NCI-H146 treated with DMSO at 0.1 percent for 48 hours (cell line): ENCODE results near the gene ARHGAP8.

Experiments used
- DNase-seq: peaks from one replicate; lab custom pipeline; 2025; ENCODE audit not compliant: unreplicated experiment; lab: John Stamatoyannopoulos, UW

ARHGAP8 gene

DNA sequence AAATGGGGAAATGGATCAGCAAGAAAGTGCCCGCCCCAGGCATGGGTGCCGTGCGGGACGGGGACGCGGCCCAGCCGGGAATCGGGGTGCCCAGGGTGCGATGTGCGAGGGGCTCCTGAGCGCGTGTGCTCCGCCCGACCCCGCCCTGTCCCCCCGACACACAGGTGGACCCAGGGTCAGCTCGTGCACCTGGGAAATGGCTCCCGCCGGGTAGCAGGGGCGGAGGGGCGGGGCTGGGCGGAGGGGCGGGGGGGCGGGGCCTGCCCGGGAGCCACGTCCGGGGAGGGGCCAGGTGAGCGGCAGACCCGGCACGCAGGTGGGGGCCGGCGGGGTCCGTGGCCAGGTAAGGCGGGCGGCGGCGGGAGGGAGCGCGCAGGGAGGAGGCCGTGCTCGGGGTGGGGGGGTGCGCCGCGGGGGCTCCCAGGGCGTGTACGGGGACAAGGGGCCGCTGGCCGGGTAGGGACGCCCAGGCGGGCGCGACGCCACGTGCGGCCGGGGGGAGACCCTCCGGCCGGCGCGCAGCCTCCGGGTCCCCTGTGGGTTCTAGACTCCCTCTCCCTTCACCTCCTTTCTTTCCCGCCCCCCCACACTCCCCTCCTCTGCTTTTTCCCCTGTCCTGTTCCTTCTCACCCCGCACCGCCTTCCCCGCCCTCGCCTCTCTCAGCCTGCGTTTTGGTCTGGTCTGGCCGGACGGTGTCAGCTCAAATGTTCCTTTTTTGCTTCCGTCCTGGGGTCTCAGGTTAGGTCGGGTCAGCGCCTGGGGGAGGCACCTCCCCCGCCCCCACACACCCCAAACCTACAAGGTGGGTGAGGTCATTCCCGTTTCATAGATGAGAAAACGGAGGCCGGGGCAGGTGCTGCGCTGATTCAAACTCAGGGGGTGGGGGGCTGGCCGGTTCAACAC, at the start of gene ARHGAP8:
TSS of gene ARHGAP8 (plus strand) at position 291 of the 904 bp plus-strand sequence. CDS start 33,953 bp downstream, outside the sequence.
- DNase-seq = peak; percentile 3

DNA sequence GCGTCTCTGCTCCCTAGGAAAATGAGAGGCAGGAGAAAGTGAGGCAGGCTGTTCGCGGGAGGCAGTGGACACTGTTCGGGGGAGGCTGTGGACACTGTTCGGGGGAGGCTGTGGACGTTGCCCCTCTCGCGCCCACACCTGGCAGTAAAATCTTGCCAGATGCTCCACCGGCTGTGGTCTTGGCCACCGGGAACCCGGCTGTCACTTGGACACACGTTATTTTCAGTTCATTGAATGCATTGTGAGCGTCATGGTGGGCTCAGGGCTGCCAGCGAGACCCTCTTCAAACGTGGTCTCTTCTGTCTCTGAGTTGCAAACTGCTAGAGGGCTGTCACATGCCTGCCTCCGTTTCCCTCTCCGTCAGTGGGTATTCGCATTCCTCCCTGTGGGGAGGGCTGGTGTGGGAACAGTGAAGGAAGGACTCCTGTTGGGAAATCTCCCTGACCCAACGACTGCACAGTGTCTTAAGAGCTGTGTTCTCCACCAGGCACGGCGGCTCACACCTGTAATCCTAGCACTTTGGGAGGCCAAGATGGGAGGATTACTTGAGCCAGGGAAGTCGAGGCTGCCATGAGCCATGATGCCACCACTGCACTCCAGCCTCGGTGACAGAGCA, 49.0 kb upstream of the ARHGAP8 start:
- no peak for DNase-seq

DNA sequence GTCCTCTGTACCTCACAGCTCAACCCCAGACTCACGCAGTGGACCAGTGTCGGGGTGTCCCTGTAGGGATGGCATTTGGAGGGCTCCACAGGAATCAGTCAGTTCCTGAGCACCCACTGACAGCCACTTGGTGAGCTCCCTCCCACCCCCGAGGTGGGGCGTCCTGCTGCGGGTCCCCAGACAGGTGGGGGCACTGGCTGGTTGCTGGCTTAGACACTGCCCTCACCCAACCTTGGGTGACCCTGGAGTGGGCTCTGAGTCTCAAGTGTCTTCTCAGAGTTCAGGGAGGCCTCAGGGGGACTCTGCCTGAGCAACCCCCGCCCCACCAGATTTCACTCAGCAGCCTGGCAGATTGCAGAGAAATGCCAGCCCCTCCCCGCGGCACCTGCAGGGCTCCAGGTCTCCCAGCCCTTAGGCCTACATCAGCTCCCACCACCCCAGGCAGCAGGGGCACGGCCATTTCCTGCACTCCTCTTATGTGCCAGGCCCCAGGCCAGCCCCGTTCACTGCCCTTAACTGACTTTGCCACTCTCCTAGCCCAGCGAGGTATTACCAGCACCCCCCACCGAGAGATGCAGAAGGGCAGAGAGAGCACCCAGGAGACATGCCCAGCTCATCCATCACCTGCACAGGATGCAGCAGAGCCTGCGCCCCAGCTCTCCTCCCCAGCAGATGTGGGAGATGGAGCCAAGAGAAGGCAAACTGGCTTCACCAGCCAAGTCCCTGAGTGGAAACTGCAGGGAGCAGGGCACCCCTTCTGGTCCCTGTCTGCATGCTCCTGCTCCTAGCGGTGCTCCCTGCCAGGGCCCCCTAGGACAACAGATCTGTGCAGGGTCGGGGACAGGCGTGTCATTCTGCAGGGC, 48.0 kb upstream of the ARHGAP8 start:
- DNase-seq = no peak

DNA sequence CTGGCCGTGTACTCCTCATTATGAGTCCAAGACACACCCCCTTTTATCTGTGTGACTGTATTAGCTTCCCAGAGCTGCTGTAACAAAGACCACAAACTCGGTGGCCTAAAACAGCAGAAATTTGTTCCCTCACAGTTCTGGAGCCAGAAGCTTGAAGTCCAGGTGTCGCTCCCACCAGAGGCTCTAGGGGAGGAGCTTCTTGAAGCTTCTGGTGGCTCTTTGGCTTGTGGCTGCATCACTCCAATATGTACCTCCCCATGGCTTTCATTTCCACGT, 47.4 kb upstream of the ARHGAP8 start:
- no peak for DNase-seq

DNA sequence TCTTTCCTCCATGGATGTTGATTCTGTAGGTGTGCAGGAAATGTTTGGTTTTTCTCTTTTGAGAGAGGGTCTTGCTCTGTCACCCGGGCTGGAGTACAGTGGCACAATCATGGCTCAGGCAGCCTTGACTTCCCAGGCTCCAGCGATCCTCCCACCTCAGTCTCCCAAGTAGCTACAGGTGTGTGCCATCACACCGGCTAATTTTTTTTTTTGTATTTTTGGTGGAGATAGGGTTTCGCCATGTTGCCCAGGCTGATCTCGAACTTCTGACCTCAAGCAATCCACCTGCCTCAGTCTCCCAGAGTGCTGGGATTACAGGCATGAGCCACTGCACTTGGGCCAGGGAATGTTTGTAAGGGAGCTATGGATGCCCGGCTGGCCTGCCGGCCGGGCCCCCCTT, 45.9 kb upstream of the ARHGAP8 start:
- no peak for DNase-seq

DNA sequence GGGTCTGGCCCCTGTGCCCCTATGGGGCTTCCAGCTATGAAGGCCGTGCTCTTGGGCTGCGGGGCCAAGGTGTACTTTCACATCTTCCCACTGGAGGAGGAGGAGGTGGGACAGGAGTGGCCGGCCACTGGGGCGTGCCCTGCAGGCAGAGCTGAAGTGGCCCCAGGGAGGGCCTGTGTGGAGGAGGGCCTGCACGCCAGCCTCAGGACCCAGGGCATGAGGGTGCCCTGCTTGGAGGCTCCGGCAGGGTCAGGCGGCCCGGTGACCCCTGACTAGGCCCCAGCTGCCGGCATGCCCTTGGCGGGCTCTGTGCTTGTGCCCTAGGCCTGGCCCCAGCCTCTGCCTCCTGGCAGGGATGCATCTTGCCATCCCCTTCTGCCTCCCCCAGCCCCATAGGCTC, 45.2 kb upstream of the ARHGAP8 start:
- DNase-seq = no peak

DNA sequence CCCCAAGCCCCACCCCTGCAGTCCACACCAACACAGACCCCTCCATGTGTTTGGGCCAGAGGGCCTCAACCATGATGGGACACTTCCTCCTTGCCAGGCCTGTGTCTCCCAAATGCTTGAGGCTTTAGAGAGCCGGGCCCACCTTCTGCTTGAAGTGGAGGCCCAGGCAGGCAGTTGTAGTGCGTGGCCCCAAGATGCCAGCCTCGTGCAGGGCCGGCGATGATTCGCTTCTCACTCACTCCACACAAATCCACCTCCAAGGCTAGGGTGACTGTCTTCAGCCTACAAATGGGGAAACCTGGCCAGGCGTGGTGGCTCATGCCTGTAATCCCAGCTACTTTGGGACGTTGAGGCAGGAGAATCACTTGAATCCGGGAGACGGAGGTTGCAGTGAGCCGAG, 44.6 kb upstream of the ARHGAP8 start:
- DNase-seq = no peak

DNA sequence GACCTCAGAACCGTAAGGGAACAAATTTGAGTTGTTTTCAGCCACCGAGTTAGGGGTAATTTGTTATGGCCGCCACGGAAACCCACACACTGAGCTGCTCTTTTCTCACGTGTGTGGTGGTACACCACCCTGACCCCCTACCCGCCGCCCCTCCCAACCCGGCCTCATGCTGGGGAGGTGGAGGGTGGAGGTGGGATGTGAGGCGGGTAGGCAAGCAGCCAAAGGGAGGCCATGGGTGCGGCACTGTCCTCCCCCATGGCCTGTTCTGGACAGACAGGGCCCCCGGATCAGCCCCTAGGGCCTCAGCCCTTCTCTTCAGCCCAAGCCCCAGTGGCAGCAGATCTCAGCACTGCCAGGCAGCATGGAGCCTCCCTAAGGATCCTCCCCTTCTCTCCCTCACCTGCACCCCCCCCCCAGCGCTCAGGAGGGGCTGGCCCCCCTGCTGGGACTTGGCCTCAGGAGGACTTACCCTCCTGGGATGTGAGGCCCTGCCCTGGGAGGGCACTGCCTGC, 42.4 kb upstream of the ARHGAP8 start:
- DNase-seq = no peak

DNA sequence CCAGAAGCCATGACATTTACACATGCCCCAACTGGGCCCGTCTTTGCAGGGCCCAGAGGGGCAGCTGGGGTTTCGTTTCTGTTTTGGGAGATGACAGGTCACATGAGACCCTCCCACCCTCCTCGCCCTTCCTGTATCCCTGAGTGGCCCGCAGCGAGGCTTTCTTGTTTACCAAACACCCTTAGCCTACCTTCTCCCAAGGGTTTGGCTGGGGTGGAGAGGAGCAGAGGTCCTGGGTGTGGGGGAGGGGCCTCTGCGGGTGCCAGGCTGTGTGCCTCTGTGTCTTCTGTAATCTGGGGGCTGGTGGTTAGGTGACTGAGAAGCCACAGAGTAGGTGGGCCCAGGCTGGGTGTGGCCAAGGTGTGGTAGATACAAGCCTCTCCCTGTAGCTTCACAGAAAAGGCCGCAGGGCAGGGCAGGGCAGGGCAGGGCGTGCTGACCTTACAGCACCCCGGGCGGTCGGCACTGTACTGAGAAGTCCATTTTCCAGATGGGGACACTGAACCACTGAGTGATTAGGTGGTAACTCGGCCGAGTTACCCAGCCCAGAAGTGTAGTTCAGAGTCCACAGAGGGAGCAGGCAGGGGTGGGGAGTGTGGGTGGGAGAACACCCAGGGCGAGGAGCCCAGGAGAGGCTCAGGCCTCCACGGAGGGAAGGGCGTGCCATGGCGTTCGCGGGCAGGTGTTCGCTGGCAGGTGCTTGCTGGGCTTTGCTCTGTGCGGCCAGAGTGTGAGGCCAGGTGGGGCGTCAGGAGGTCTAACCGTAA, 41.7 kb upstream of the ARHGAP8 start:
- DNase-seq = peak; percentile 33

DNA sequence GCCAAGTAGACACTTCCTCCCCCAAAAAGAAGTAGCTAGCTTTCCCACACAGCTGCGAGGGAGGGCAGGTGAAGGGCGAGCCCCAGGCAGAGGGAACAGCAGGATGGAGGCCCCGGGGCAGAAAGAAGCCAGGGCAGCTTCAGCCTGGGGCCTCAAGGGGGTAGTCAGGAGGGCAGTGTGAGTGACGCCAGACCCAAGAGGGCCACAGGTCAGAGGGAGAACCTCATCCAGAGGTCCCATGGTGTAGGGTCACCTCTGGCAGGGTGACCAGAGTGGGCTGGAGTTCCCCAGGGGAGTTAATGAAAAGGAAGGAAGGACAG, 41.2 kb upstream of the ARHGAP8 start:
- DNase-seq = peak; percentile 78

DNA sequence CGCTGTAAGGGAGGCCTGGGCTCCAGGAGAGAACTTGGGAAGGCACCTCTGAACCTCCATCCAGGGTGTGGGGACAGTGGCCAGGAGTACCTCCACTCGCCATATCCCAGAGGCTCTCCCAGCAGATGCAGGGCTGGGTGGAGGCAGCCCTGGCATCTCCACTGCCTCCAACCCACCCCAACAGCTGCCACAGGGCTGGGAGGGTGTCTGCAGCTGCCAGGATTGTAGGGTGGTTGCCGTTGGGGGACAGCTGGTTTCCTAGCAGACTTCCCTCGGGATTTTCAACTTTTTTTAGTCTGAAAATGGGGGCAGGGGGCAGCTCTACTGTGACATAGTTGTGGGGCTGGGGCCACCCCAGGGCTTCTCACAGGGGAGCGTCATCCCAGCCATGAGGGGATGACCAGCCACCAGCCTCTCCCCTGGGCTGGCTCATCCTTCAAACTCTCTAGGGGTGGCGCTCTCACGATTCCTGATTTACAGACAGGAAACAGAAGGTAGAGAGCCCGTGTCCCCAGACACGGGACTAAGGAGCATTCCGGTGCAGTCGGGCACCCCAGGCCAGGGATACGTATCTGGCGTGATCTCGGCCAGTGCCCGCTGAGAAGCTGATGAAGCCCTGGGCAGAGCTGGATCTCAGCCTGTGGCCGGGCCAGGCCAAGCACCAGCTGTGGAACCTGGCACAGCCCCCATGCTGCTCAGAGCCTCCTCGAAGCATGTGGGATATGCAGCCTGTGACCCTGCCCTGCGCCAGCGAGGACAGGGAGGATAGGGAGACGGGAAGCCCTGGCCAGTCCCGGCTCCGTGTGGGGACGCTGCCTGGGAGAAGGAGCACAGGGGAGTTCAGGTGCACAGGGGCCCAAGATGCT, 40.5 kb upstream of the ARHGAP8 start:
- no peak for DNase-seq

DNA sequence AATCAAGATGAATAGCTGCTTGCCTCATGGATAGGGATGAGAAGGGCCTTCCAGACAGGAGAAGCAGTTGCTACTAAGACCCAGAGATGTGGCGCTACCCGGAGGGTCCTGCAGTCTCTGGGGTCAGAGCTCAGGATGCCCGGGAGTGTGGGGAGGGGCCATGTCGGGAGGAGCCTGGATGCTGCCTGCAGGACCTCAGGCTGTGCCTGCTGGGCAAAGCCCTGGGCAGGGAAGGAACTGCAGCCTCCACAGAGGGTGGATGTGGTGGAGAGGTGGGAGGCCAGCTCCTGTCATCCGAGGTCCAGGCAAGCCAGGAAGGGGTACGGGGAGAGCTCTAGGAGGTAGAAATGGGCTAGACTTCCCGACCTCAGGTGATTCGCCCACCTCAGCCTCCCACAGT, 39.4 kb upstream of the ARHGAP8 start:
- DNase-seq = no peak

DNA sequence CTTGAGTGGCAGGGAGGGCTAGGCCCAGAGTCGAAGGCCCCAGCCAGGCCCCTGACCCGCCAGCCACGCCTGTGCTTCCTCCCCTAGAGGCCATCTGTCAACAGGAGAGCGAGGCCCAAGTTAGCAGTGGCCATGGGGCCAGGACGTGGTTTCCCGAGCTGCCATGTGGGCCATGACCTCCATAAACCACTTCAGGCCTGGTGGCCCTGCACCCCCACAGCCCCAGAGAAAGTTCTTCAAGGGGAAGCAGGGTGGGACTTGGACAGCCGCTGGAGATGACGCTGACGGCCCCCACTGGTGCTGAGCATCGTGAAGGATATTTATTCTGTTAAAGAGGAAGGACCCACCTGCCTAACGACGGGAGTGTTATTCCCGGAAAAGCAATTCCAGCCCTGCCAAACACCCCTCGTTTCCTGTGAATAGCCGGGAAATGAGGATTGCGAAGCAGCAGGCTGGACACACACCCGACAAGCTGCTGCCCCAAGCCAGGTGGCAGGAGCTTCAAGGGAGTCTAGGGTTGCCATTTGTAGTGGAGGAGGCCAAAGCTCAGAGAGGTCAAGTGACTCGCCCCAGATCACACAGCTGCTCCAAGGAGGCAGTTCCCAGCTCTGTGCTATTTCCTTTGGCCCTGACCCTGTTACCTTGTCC, 37.5 kb upstream of the ARHGAP8 start:
- no peak for DNase-seq

DNA sequence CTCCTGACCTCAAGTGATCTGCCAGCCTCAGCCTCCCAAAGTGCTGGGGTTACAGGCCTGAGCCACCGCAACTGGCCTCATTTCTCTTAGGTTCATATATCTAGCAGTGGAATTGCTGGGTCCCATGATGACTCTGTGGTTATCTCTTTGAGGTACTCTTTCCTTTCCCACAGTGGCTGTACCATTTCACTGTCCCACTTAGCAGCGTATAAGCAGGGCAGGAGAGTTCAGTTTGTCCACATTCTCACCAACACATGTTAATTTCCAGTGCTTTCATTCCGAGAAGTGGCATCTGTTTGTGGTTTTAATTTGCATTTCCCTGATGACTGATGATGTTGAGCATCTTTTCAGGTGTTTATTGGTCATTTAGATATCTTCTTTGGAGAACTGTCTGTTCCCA, 34.0 kb upstream of the ARHGAP8 start:
- DNase-seq = no peak

DNA sequence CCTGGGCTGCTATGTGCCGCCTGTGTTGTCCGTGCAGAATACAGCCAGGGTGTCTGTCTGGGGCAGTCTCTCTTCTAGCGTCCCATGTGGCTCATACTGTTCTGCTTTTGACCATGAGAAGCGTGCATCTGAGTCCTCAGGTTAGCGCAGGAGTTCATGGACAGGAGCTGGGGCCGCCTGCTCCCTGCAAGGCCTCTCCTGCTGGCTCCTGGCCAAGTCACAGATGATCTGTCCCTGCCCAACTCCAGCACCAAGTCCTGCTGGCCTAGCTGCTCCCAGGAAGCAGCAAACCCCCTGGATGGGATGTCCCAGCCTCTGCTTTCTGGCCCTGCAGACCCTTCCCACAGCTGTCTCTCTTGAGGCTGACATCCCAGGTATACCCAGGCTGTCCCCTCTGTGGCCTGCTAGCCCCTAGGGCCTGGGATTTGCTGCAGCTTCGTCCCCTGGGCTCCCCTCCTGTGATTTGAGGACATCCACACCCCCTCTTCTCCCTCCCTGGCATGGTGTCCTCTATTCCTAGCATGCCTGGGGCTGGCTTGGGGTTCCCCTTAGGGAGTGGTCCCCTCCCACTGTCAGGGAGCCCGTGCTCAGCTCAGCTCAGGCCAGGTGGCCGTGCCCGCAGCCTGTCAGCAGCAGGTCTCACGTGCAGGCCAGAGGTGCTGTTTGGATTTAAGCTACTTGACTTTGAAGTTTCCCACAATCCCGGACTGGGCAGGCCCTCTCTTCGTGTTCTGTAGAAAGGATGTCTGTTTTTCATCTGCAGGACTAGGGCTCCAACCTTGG, 32.6 kb upstream of the ARHGAP8 start:
- no peak for DNase-seq

DNA sequence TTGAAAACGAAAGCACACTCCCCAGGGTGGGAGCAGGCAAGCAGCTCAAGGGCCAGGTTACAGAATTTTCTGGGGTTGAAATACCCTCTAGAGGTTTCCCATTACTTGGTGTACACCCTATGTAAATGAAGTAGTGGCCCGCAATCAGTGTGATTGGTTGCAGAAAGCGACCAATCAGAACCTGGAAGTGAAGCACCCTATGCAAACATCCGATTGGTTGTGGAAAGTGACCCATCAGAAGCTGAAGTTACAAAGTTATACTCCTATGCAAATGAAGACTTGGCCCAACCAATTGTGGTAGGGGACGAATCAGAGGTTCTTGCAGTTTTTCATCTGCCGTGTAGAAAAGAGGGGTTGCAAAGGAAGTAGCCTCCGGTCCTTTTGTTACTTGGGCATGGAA, 31.2 kb upstream of the ARHGAP8 start:
- no peak for DNase-seq

DNA sequence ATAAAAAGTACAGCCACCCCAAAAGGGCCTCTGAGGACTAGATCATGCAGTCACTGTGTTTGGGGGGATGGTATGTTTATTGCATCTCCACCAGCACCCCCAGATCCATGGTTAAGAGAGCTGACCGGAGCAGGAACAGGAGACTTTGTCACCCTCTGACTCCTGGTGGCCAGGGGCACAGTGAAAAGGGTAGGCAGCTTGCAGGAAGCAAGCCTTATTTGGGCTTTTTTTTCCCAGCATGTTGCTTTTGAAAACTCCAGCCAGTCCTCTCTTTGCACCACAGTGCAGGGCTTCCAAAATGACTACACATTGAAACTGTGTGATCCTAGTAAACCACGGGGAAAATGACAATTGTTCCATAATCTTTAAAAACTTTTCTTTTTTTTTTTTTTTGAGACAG, 29.8 kb upstream of the ARHGAP8 start:
- no peak for DNase-seq

DNA sequence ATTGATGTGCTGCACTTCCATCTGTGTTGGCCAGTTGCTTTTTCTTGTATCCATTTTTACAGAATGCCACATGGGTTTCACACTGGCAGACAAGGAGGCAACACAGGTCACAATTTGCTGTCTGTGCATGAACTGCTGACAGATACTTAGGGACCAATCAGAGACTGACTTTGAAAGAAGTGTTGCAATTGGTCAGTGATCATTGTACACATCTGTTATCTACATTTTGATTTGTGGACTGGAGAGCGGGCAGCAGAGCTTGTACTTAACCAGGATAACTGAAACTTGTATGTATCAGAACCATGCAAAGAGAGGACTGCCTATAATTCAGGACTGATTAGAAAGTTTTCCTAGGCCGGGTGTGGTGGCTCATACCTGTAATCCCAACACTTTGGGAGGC, 28.6 kb upstream of the ARHGAP8 start:
- DNase-seq = no peak

DNA sequence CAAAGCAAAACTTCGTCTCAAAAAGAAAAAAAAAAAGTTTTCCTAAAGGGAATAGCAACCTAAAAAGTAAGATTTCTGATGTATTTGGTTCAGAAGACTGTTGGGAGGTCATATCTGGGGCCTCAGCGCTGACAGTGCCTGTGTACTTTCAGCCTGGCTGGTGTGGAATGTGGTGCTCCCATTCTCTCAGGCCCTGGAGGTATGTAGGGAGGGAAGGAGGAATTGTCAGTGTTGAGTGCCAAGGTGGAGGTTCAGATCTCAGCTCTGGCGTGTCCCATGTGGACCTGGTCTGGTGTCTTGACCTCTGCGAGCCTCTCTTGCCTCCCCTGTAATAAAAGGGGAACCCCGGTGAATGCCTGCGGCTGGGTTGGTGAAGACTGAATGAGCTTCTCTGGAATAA, 28.0 kb upstream of the ARHGAP8 start:
- no peak for DNase-seq
